Neural cell (in vitro differentiated cells): ENCODE measurements around the gene PTPRD. TPM values are rescaled to one million over a fixed set of nuclear protein-coding genes. Genes with fewer than 3 reads are reported as not detected.

Source experiments
- H2AFZ ChIP-seq: fragments of 200-600, 300-800 bp; sonication (generic), shearing (Covaris generic); 2 replicates; pipeline ENCODE4 v1.6.0; 2014; ENCODE audit warnings: low read depth, mild to moderate bottlenecking, antibody characterized with exemption, low read length, moderate library complexity
- H3F3A ChIP-seq: fragments of 200-600 bp; shearing (Covaris generic); 2 replicates; pipeline ENCODE4 v1.6.1; 2016; ENCODE audit warnings: mild to moderate bottlenecking, moderate library complexity, mixed read lengths, antibody characterized with exemption, low read length; ENCODE audit not compliant: insufficient read depth, poor library complexity, severe bottlenecking
- H3K27ac ChIP-seq: fragments of 200-600, 300-800 bp; sonication (generic), shearing (Covaris generic); 2 replicates; pipeline ENCODE4 v1.5.1; 2014; ENCODE audit warnings: mild to moderate bottlenecking, low read length, moderate library complexity
- H3K27me3 ChIP-seq: fragments of 300-800, 200-600 bp; sonication (generic), shearing (Covaris generic); 2 replicates; pipeline ENCODE4 v1.6.0; 2014; ENCODE audit warnings: mild to moderate bottlenecking, low read depth, low read length, moderate library complexity; ENCODE audit not compliant: insufficient read depth
- H3K36me3 ChIP-seq: fragments of 300-800, 200-600 bp; sonication (generic), shearing (Covaris generic); 2 replicates; pipeline ENCODE4 v1.5.1; 2014; ENCODE audit warnings: mild to moderate bottlenecking, antibody characterized with exemption, low read length, moderate library complexity; ENCODE audit not compliant: insufficient read depth
- H3K4me2 ChIP-seq: fragments of 300-800, 200-600 bp; sonication (generic), shearing (Covaris generic); 2 replicates; pipeline ENCODE4 v1.6.0; 2014; ENCODE audit warnings: mild to moderate bottlenecking, low read length
- H3K4me3 ChIP-seq: fragments of 300-800, 200-600 bp; sonication (generic), shearing (Covaris generic); 2 replicates; pipeline ENCODE4 v1.5.1; 2014; ENCODE audit warnings: mild to moderate bottlenecking, low read length, moderate library complexity
- H3K79me2 ChIP-seq: fragments of 200-600 bp; shearing (Covaris generic); replicated peaks from 2 replicates; pipeline ENCODE4 v1.6.0; 2014; ENCODE audit warnings: mild to moderate bottlenecking, low read length, moderate library complexity; ENCODE audit not compliant: insufficient read depth
- H3K9ac ChIP-seq: fragments of 300-800, 200-600 bp; sonication (generic), shearing (Covaris generic); 2 replicates; pipeline ENCODE4 v1.6.1; 2016; ENCODE audit warnings: mild to moderate bottlenecking, low read length, mixed read lengths
- H3K9me2 ChIP-seq: fragments of 200-600 bp; shearing (Covaris generic); 2 replicates; pipeline ENCODE4 v1.6.1; 2016; ENCODE audit warnings: mild to moderate bottlenecking, low read length, mixed read lengths; ENCODE audit not compliant: insufficient read depth
- H3K9me3 ChIP-seq: fragments of 200-600, 300-800 bp; sonication (generic), shearing (Covaris generic); 2 replicates; pipeline ENCODE4 v1.6.1; 2016; ENCODE audit warnings: mild to moderate bottlenecking, mixed run types, low read length, moderate library complexity, mixed read lengths
- H4K20me1 ChIP-seq: fragments of 200-600 bp; shearing (Covaris generic); 2 replicates; pipeline ENCODE4 v1.6.1; 2016; ENCODE audit warnings: mild to moderate bottlenecking, mixed run types; ENCODE audit not compliant: insufficient read depth
- CTCF ChIP-seq: fragments of 450-650 bp; IDR thresholded peaks from 2 replicates; pipeline ENCODE4 v1.5.1; 2014; ENCODE audit warnings: antibody characterized with exemption, mild to moderate bottlenecking, moderate library complexity; ENCODE audit not compliant: poor library complexity, severe bottlenecking
- EP300 ChIP-seq: fragments of 450-650 bp; conservative IDR thresholded peaks from 2 replicates; pipeline ENCODE4 v1.6.1; 2014; ENCODE audit warnings: antibody characterized with exemption, mild to moderate bottlenecking, moderate library complexity; ENCODE audit not compliant: poor library complexity, severe bottlenecking
- EZH2 ChIP-seq: fragments of 200-600, 300-800 bp; shearing (Covaris generic), sonication (generic); IDR thresholded peaks from 2 replicates; pipeline ENCODE4 v1.6.1; 2014; ENCODE audit warnings: antibody characterized with exemption, low read length, borderline replicate concordance, mild to moderate bottlenecking; ENCODE audit not compliant: insufficient read depth, poor library complexity, severe bottlenecking
- MXI1 ChIP-seq: fragments of 450-650 bp; conservative IDR thresholded peaks from 2 replicates; pipeline ENCODE4 v1.6.1; 2014; ENCODE audit warnings: antibody characterized with exemption, mild to moderate bottlenecking; ENCODE audit not compliant: poor library complexity, severe bottlenecking
- POLR2AphosphoS5 ChIP-seq: IDR thresholded peaks from 2 replicates; pipeline ENCODE4 v1.6.1; 2012
- RAD21 ChIP-seq: fragments of 450-650 bp; conservative IDR thresholded peaks from 2 replicates; pipeline ENCODE4 v1.6.1; 2014; ENCODE audit warnings: antibody characterized with exemption, mild to moderate bottlenecking, moderate library complexity
- REST ChIP-seq: IDR thresholded peaks from 2 replicates; pipeline ENCODE4 v1.6.1; 2012; ENCODE audit warnings: borderline replicate concordance
- SMC3 ChIP-seq: fragments of 450-650 bp; conservative IDR thresholded peaks from 2 replicates; pipeline ENCODE4 v1.6.1; 2014; ENCODE audit warnings: antibody characterized with exemption, mild to moderate bottlenecking, moderate library complexity; ENCODE audit not compliant: poor library complexity
- TAF1 ChIP-seq: IDR thresholded peaks from 2 replicates; pipeline ENCODE4 v1.6.1; 2012; ENCODE audit warnings: low read depth
- polyA plus RNA-seq: library from polyadenylated mRNA; depleted of rRNA; stranded (reverse); fragments of >200 nt; gene quantifications from 2 replicates; pipeline ENCODE4 v1.2.3, GENCODE V29; 2014

Gene PTPRD
- polyA plus RNA-seq, 1 donor from 2014 or later, result 143 TPM

GRCh38 chr9:8730618-8731017 lies 1882.2 kb downstream of the PTPRD start:
- Histone ChIP-seq H3K9me3 (no peaks in the 10 kb centered on the region), H4K20me1 (no peaks in the 10 kb centered on the region), H3K9ac (no peak overlapping the region), H3K9me2 (no peaks in the 10 kb centered on the region), H2AFZ (no peak overlapping the region), H3K4me3 (no peak overlapping the region), H3K27ac (no peak overlapping the region), H3K36me3 (no peaks in the 10 kb centered on the region), H3K79me2 (peaks cover 12% of the 10 kb centered on the region), H3F3A (peaks cover 8% of the 10 kb centered on the region), H3K4me2 (no peak overlapping the region), H3K27me3 (no peaks in the 10 kb centered on the region)
- TF ChIP-seq EP300, result no peak
- no peak for TF ChIP-seq RAD21
- no peak for TF ChIP-seq REST
- no peak for TF ChIP-seq MXI1
- no peak for TF ChIP-seq POLR2AphosphoS5
- no peak for TF ChIP-seq TAF1
- no peak for TF ChIP-seq CTCF
- TF ChIP-seq EZH2, result no peak
- no peak for TF ChIP-seq SMC3

- Histone ChIP-seq H3K4me3 (no peak overlapping the region), H3K27ac (no peak overlapping the region), H3K9me2 (no peaks in the 10 kb centered on the region), H3F3A (peaks cover 1% of the 10 kb centered on the region), H3K27me3 (no peaks in the 10 kb centered on the region), H4K20me1 (no peaks in the 10 kb centered on the region), H3K36me3 (no peaks in the 10 kb centered on the region), H2AFZ (no peak overlapping the region), H3K9me3 (no peaks in the 10 kb centered on the region), H3K79me2 (peaks cover 9% of the 10 kb centered on the region), H3K4me2 (no peak overlapping the region), H3K9ac (no peak overlapping the region)
- no peak for TF ChIP-seq SMC3
- TF ChIP-seq MXI1, result no peak
- TF ChIP-seq CTCF, result no peak
- no peak for TF ChIP-seq TAF1
- no peak for TF ChIP-seq POLR2AphosphoS5
- TF ChIP-seq EZH2, result no peak
- no peak for TF ChIP-seq RAD21
- TF ChIP-seq REST, result no peak
- TF ChIP-seq EP300, result no peak
Measured at GRCh38 chr9:8728910-8729309, 1883.9 kb downstream of the PTPRD start.
